Measurements from ENCODE around the gene REN. TPM values are rescaled to one million over a fixed set of nuclear protein-coding genes. Genes with fewer than 3 reads are reported as not detected.
A peak's percentile ranks its signal among the peaks of the same experiment; 100 is the strongest.

Gene REN
- total RNA-seq, 1 donor: not detected

DNA sequence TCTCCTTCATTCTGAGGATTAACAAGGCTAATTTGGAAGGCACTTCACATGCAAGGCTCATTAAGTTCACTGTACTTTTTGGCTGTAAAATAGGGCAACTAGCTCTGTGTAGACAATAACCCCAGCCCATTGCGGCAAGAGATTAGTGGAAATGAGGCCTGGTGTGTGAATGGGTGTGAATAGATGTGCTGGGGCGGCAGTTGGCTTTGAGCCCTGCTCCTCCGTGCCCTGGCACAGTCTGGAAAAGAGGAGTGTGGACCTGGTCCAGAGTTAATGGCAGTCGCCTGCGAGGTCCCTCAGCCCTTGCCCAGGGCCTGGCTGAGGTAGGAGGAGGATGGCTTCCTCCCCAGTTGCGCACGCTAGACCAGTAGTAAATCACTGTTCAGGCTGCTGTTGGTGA is 25.3 kb upstream of the REN start:
- Histone ChIP-seq H3K36me3 (ENCODE audit: insufficient read depth, low read length) (no peaks in the 10 kb centered on the region), H4K20me1 (ENCODE audit: insufficient read depth, low read length) (no peaks in the 10 kb centered on the region), H3K27ac (ENCODE audit: low read depth, low read length) (no peak overlapping the region), H3K4me2 (ENCODE audit: insufficient read depth, low read length) (no peak overlapping the region), H3K79me2 (ENCODE audit: insufficient read depth, low read length) (no peaks in the 10 kb centered on the region), H3K4me3 (ENCODE audit: insufficient read depth, low read length) (no peak overlapping the region), H2AFZ (ENCODE audit: low read length) (no peak overlapping the region), H3K4me1 (ENCODE audit: insufficient read depth, low read length) (peaks cover 11% of the 10 kb centered on the region), H3K9me3 (ENCODE audit: low read depth, low read length) (no peaks in the 10 kb centered on the region), H3K27me3 (ENCODE audit: insufficient read depth, low read length) (peaks cover 40% of the 10 kb centered on the region)
- TF ChIP-seq, protein P1, sequence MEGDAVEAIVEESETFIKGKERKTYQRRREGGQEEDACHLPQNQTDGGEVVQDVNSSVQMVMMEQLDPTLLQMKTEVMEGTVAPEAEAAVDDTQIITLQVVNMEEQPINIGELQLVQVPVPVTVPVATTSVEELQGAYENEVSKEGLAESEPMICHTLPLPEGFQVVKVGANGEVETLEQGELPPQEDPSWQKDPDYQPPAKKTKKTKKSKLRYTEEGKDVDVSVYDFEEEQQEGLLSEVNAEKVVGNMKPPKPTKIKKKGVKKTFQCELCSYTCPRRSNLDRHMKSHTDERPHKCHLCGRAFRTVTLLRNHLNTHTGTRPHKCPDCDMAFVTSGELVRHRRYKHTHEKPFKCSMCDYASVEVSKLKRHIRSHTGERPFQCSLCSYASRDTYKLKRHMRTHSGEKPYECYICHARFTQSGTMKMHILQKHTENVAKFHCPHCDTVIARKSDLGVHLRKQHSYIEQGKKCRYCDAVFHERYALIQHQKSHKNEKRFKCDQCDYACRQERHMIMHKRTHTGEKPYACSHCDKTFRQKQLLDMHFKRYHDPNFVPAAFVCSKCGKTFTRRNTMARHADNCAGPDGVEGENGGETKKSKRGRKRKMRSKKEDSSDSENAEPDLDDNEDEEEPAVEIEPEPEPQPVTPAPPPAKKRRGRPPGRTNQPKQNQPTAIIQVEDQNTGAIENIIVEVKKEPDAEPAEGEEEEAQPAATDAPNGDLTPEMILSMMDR (IDR thresholded peaks at IDR 0.05; ENCODE audit: extremely low read depth, low read depth, low read length): no peak
- peak; percentile 74 for DNase-seq (ENCODE audit: insufficient read length, low spot score, missing footprints)

DNA sequence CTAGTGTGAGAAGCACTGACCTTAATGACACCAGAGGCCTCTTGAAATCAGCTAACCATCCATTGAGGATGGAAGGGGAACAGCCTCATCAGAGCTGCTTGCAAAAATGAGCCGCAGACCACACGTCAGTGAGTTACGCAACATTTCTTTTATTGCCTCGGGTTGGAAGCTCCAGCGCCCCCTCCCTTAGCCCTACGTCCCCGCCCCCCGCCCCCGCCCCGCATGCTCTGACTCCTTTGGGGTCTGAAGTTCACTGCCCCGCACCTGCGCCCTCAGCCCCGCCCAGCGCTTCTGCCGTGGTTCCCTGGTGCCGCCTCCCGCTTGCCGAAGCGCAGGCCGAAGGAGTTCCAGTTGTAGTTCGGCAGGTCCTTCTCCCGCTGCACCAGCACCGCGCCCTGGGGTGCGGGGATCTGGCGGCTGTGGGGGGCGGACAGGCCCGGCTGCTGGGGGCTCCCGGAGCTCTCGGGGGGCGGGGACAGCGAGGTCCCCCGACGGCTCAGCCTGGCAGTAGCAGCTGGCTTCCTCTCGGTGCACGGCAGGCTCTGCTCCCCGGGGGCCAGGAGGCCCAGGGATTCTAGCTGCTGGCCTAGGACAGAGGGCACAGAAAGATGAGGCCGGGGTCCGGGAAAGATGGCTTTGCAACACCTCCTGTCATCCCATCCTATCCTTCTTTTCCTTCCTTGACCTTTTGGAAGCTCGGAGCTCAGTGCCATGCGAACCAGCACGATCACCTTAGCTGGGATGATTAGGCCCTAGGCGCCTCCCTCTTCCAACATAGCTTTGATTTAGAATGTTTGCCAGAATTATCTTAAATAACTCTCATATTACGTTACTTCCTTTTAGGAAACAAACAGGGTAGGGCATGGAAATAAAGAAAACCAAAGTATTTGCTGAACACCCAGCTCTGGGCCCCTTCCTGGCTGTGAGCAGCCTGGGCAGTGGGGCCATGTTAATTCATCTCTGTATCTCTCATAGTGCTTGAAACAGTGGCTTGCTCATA is 24.4 kb upstream of the REN start:
- no peak overlapping the region for H2AFZ ChIP-seq (ENCODE audit: low read length)
- no peaks in the 10 kb centered on the region for H3K79me2 ChIP-seq (ENCODE audit: insufficient read depth, low read length)
- peaks cover 40% of the 10 kb centered on the region for H3K27me3 ChIP-seq (ENCODE audit: insufficient read depth, low read length)
- peak; percentile 88 for DNase-seq (ENCODE audit: insufficient read length, low spot score, missing footprints)
- H4K20me1 ChIP-seq (ENCODE audit: insufficient read depth, low read length): no peaks in the 10 kb centered on the region
- no peaks in the 10 kb centered on the region for H3K36me3 ChIP-seq (ENCODE audit: insufficient read depth, low read length)
- peaks cover 6% of the 10 kb centered on the region for H3K4me1 ChIP-seq (ENCODE audit: insufficient read depth, low read length)
- no peaks in the 10 kb centered on the region for H3K9me3 ChIP-seq (ENCODE audit: low read depth, low read length)
- TF ChIP-seq, protein P1 (IDR thresholded peaks at IDR 0.05; ENCODE audit: extremely low read depth, low read depth, low read length): no peak
- H3K4me2 ChIP-seq (ENCODE audit: insufficient read depth, low read length): peak overlapping the region; percentile 50
- H3K27ac ChIP-seq (ENCODE audit: low read depth, low read length): no peak overlapping the region
- peak overlapping the region; percentile 37 for H3K4me3 ChIP-seq (ENCODE audit: insufficient read depth, low read length)

DNA sequence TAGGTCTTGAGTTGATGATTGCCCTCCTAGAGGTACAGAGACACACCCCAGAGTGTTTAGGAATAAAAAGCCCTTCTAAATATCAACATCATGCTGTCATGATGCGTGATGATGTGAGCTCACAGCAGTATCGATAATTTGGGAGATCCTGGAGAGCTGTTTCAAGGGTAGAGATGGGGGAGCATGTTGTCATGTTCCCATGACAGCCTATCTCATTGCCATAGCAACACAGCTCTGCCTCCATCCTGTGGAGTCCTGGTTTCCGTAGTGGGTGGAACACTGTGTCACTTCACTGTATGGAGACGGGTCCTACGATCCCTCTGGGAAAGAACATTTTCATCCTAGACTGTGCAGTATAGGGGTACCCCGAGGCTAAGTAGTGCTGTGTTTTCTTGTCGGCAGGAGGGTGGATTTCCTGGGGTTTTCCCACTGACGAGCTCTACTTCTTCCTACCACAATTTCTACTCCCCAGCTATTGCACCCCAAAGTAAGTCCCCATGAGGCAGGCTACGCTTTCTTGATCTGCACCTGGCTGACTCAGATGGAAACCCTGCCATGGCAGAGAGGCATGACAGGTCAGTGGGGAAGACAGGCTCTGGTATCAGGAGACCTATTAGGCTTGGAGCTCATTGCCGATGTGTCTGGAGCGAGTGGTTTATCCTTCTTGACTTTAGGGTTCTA is 23.0 kb upstream of the REN start:
- Histone ChIP-seq H3K27ac (ENCODE audit: low read depth, low read length) (no peak overlapping the region), H2AFZ (ENCODE audit: low read length) (no peak overlapping the region), H3K4me1 (ENCODE audit: insufficient read depth, low read length) (peaks cover 6% of the 10 kb centered on the region), H3K4me3 (ENCODE audit: insufficient read depth, low read length) (no peak overlapping the region), H3K4me2 (ENCODE audit: insufficient read depth, low read length) (no peak overlapping the region), H3K27me3 (ENCODE audit: insufficient read depth, low read length) (peaks cover 40% of the 10 kb centered on the region), H4K20me1 (ENCODE audit: insufficient read depth, low read length) (no peaks in the 10 kb centered on the region), H3K79me2 (ENCODE audit: insufficient read depth, low read length) (no peaks in the 10 kb centered on the region), H3K9me3 (ENCODE audit: low read depth, low read length) (no peaks in the 10 kb centered on the region), H3K36me3 (ENCODE audit: insufficient read depth, low read length) (no peaks in the 10 kb centered on the region)
- peak; percentile 26 for DNase-seq (ENCODE audit: insufficient read length, low spot score, missing footprints)
- TF ChIP-seq, protein P1 (IDR thresholded peaks at IDR 0.05; ENCODE audit: extremely low read depth, low read depth, low read length): no peak

DNA sequence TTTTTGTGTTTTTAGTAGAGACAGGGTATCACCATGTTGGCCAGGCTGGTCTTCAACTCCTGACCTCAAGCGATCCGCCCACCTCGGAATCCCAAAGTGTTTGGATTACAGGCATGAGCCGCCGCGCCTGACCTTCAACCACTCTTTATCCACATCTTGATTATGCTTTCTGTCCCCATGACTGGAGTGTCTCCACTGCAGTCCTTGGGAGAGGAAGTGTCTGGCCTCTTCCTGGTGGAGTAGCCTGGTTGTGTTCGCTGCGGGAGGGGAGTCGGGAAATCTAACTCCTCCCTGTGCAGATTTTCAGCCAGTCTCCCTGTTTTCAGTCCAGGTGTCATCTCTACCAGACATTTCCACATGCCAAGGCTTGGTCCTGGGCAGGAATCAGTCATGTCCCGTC is 20.5 kb upstream of the REN start:
- no peak overlapping the region for H2AFZ ChIP-seq (ENCODE audit: low read length)
- no peak for DNase-seq (ENCODE audit: insufficient read length, low spot score, missing footprints)
- peaks cover 6% of the 10 kb centered on the region for H3K4me1 ChIP-seq (ENCODE audit: insufficient read depth, low read length)

More for the DNA sequence above, 20.5 kb upstream of the REN start:
- Histone ChIP-seq H3K79me2 (ENCODE audit: insufficient read depth, low read length) (no peaks in the 10 kb centered on the region), H3K27me3 (ENCODE audit: insufficient read depth, low read length) (peaks cover 32% of the 10 kb centered on the region), H3K36me3 (ENCODE audit: insufficient read depth, low read length) (no peaks in the 10 kb centered on the region), H3K4me3 (ENCODE audit: insufficient read depth, low read length) (no peak overlapping the region), H4K20me1 (ENCODE audit: insufficient read depth, low read length) (no peaks in the 10 kb centered on the region), H3K4me2 (ENCODE audit: insufficient read depth, low read length) (no peak overlapping the region), H3K27ac (ENCODE audit: low read depth, low read length) (no peak overlapping the region), H3K9me3 (ENCODE audit: low read depth, low read length) (no peaks in the 10 kb centered on the region)
- TF ChIP-seq, protein P1 (IDR thresholded peaks at IDR 0.05; ENCODE audit: extremely low read depth, low read depth, low read length): no peak

Data from osteoblast (primary cell).